HFFc6 (cell line): ENCODE data around the gene FLNC. TPM values are rescaled to one million over a fixed set of nuclear protein-coding genes. Genes with fewer than 3 reads are reported as not detected.

ENCODE experiments used
- DNase-seq: peaks from one replicate; pipeline ENCODE4 v3.0.0-alpha.2; 2018
- H3K27ac Mint-ChIP-seq: 2 replicates; pipeline ENCODE4 v1.8.0; 2020; ENCODE audit warnings: mild to moderate bottlenecking, mixed read lengths
- H3K27me3 Mint-ChIP-seq: 2 replicates; pipeline ENCODE4 v1.8.0; 2021; ENCODE audit warnings: mild to moderate bottlenecking, moderate library complexity, mixed read lengths; ENCODE audit not compliant: insufficient read depth
- H3K36me3 Mint-ChIP-seq: 2 replicates; pipeline ENCODE4 v1.8.0; 2021; ENCODE audit warnings: low read depth, mixed read lengths
- H3K4me1 Mint-ChIP-seq: 2 replicates; pipeline ENCODE4 v1.8.0; 2020; ENCODE audit warnings: low read depth, mixed read lengths
- H3K4me3 Mint-ChIP-seq: 2 replicates; pipeline ENCODE4 v1.8.0; 2020; ENCODE audit warnings: mild to moderate bottlenecking, moderate library complexity, mixed read lengths
- H3K9me3 Mint-ChIP-seq: 2 replicates; pipeline ENCODE4 v1.8.0; 2020; ENCODE audit warnings: mild to moderate bottlenecking, mixed read lengths
- CTCF ChIP-seq: fragments of 200-600 bp; sonication (generic); IDR thresholded peaks from 2 replicates; pipeline ENCODE4 v1.5.0; 2021; ENCODE audit warnings: antibody characterized with exemption, mild to moderate bottlenecking
- total RNA-seq, 6 experiments: library from RNA; stranded (reverse); fragmentation: NEBNext Ultra II Directional; extraction: Animal tissue kit (Norgen Biotek cat#: 25700); gene quantifications; 2 replicates in 1 of 6; 3 replicates in 5 of 6; pipeline ENCODE4 v1.2.3, GENCODE V29; 2021

The FLNC gene
- total RNA-seq, 6 experiments from 2014 or later = 492 to 540 (median 512) TPM

- Mint-ChIP-seq H3K9me3 (no peaks in the 10 kb centered on the region), H3K4me3 (no peak overlapping the region), H3K27me3 (no peaks in the 10 kb centered on the region; the same call in none of the 2 replicates), H3K4me1 (no peaks in the 10 kb centered on the region; the same call in 1 of the 2 replicates), H3K36me3 (peaks cover 5% of the 10 kb centered on the region; the same call in 1 of the 2 replicates), H3K27ac (no peak overlapping the region)
- no peak for TF ChIP-seq CTCF
- DNase-seq = no peak
Observed at GRCh38 chr7:128810997-128811396, 19.2 kb upstream of the FLNC start.

GRCh38 chr7:128811631-128812430, 18.4 kb upstream of the FLNC start:
- TF ChIP-seq CTCF = no peak
- no peak overlapping the region for H3K4me3 Mint-ChIP-seq

DNA sequence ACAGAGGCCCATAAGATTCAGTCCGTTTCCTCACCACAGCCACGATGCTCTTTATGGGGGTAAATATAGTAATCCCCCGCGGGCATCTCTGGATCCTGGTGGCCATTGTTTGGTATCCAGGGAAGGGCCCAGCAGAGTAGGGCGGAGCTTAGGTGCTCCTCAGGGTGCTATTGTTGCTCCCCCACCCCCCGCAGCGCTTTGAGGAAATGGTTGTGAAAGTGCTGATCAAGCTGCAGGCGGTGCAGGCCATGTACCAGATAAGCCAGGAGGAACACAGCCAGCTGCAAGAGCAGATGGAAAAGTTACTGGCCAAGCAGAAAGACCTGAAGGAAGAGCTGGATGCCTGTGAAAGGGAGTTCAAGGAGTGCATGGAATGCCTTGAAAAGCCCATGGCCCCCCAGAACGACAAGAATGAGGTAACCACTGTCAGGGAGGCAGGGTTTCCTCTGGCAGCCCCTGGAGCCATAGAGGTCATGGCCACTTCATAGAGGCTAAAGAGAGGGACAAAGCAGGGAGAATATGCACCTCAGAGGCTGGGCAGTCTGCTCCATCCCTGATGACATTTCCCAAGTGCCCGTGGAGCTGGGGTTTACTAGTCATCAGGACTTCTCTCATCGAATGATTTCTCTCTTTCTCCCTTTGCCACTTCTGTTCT, 17.6 kb upstream of the FLNC start:
- Mint-ChIP-seq H3K4me3 (no peak overlapping the region), H3K9me3 (no peaks in the 10 kb centered on the region), H3K27ac (no peak overlapping the region), H3K4me1 (no peaks in the 10 kb centered on the region; the same call in 1 of the 2 replicates), H3K27me3 (no peaks in the 10 kb centered on the region; the same call in none of the 2 replicates), H3K36me3 (peaks cover 5% of the 10 kb centered on the region; the same call in 1 of the 2 replicates)
- TF ChIP-seq CTCF = no peak
- no peak for DNase-seq

More at GRCh38 chr7:128811631-128812430, 18.4 kb upstream of the FLNC start:
- Mint-ChIP-seq H3K9me3 (no peaks in the 10 kb centered on the region), H3K36me3 (peaks cover 5% of the 10 kb centered on the region; the same call in 1 of the 2 replicates), H3K27ac (no peak overlapping the region), H3K27me3 (no peaks in the 10 kb centered on the region; the same call in none of the 2 replicates), H3K4me1 (no peaks in the 10 kb centered on the region; the same call in 1 of the 2 replicates)
- no peak for DNase-seq

GRCh38 chr7:128814499-128814898, 15.7 kb upstream of the FLNC start:
- Mint-ChIP-seq H3K4me1 (peaks cover 5% of the 10 kb centered on the region; the same call in 1 of the 2 replicates), H3K27me3 (no peaks in the 10 kb centered on the region; the same call in none of the 2 replicates), H3K27ac (no peak overlapping the region), H3K36me3 (peaks cover 5% of the 10 kb centered on the region; the same call in 1 of the 2 replicates), H3K4me3 (no peak overlapping the region), H3K9me3 (no peaks in the 10 kb centered on the region)
- TF ChIP-seq CTCF = no peak
- DNase-seq = no peak

GRCh38 chr7:128815289-128815942, 14.8 kb upstream of the FLNC start:
- TF ChIP-seq CTCF = no peak
- H3K27ac Mint-ChIP-seq = no peak overlapping the region
- peaks cover 5% of the 10 kb centered on the region; the same call in 1 of the 2 replicates for H3K36me3 Mint-ChIP-seq
- no peaks in the 10 kb centered on the region; the same call in none of the 2 replicates for H3K27me3 Mint-ChIP-seq
- DNase-seq = no peak
- no peaks in the 10 kb centered on the region for H3K9me3 Mint-ChIP-seq
- peaks cover 12% of the 10 kb centered on the region for H3K4me1 Mint-ChIP-seq
- no peak overlapping the region for H3K4me3 Mint-ChIP-seq
